Muscle of leg (tissue), 11 donors: ENCODE data around the gene BAIAP2. TPM values are rescaled to one million over a fixed set of nuclear protein-coding genes. Genes with fewer than 3 reads are reported as not detected.

ENCODE experiments used
- DNase-seq: peaks from one replicate; pipeline ENCODE4 v3.0.0; 2013
- H3K27ac ChIP-seq: one replicate; pipeline ENCODE4 v1.5.1; 2013; ENCODE audit warnings: mild to moderate bottlenecking, low read length, control low read depth
- H3K27me3 ChIP-seq: one replicate; pipeline ENCODE4 v1.6.1; 2013; ENCODE audit warnings: low read length; ENCODE audit not compliant: control insufficient read depth, insufficient read depth
- H3K36me3 ChIP-seq: one replicate; pipeline ENCODE4 v1.6.1; 2013; ENCODE audit warnings: low read length; ENCODE audit not compliant: control insufficient read depth, insufficient read depth
- H3K4me1 ChIP-seq: one replicate; pipeline ENCODE4 v1.6.1; 2013; ENCODE audit warnings: low read length; ENCODE audit not compliant: control insufficient read depth, insufficient read depth
- H3K4me3 ChIP-seq: one replicate; pipeline ENCODE4 v1.5.1; 2013; ENCODE audit warnings: low read length, control low read depth
- H3K9me3 ChIP-seq: replicated peaks from 2 replicates; pipeline ENCODE4 v1.6.1; 2013; ENCODE audit warnings: low read depth, low read length; ENCODE audit not compliant: control insufficient read depth
- WGBS: methylation state at CpG from one replicate; pipeline ENCODE4 v1.1.5; 2013; ENCODE audit warnings: missing lambda C conversion rate; ENCODE audit not compliant: insufficient coverage; 5-methylcytosine and 5-hydroxymethylcytosine counted together
- polyA plus RNA-seq, 8 donors: library from polyadenylated mRNA; unstranded; fragments of 120-200 nt; gene quantifications; one replicate each; pipeline versions ENCODE4 v1.2.1 to v1.2.3, GENCODE V29; 2013; ENCODE audit warnings: inconsistent platforms in 1 of 8, low replicate concordance in 1 of 8; ENCODE audit not compliant: insufficient read length in 8 of 8, insufficient read depth in 1 of 8
- total RNA-seq: library from RNA; stranded (reverse); fragments of 120-200 nt; gene quantifications from one replicate; pipeline ENCODE4 v1.2.4, GENCODE V29; 2013

BAIAP2 gene
- total and polyA plus RNA-seq, 9 donors: 11.6 to 24.7 (median 17.1) TPM

DNA sequence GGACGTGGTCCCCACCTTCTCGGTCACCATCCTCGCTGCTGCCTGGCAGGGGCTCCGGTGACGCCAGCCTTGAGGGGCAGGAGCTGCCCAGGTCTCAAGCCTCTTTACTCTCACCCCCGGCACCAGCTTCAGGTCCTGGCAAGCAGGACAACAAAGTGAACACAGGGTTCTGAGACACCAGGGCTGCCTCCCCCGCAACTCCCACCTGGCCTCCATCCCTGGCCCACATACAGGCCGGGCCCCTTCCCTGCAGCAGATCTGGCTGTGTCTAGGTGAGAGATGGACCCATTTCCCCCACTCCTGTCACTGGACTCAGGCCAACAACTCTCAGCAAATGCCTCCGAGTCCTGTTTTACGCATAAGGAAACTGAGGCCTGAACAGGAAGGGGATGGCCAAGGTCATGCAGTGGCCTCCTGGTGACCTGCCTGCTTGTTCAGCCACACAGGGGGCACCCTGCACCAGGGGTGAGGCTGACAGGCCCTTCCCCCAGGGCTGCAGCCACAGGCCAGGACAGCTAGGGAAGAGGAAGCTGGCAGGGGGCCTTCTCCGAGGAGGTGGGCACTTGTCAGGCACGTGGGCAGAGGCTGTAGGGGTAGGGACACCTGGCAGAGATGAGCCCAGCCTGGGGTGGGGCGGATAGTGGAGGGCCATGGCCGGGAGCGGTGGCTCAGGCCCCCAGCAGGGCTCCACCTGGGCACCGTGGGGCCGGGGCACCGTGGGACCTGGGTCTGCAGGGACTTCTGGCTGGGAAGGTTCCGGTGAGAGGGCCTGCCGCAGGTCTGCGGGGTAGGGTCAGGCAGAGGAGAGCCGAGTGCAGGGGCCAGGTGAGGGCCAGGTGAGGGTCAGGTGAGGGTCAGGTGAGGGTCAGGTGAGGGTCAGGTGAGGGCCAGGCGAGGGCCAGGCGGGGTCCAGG, 83.6 kb downstream of the BAIAP2 start:
- WGBS: 60% methylated on average over 19 of the region's 24 CpGs
- H3K9me3 ChIP-seq: no peaks in the 10 kb centered on the region
- peaks cover 26% of the 10 kb centered on the region for H3K4me1 ChIP-seq
- no peak overlapping the region for H3K27ac ChIP-seq
- H3K4me3 ChIP-seq: no peak overlapping the region
- no peak for DNase-seq
- peaks cover 10% of the 10 kb centered on the region for H3K36me3 ChIP-seq
- peaks cover 18% of the 10 kb centered on the region for H3K27me3 ChIP-seq

DNA sequence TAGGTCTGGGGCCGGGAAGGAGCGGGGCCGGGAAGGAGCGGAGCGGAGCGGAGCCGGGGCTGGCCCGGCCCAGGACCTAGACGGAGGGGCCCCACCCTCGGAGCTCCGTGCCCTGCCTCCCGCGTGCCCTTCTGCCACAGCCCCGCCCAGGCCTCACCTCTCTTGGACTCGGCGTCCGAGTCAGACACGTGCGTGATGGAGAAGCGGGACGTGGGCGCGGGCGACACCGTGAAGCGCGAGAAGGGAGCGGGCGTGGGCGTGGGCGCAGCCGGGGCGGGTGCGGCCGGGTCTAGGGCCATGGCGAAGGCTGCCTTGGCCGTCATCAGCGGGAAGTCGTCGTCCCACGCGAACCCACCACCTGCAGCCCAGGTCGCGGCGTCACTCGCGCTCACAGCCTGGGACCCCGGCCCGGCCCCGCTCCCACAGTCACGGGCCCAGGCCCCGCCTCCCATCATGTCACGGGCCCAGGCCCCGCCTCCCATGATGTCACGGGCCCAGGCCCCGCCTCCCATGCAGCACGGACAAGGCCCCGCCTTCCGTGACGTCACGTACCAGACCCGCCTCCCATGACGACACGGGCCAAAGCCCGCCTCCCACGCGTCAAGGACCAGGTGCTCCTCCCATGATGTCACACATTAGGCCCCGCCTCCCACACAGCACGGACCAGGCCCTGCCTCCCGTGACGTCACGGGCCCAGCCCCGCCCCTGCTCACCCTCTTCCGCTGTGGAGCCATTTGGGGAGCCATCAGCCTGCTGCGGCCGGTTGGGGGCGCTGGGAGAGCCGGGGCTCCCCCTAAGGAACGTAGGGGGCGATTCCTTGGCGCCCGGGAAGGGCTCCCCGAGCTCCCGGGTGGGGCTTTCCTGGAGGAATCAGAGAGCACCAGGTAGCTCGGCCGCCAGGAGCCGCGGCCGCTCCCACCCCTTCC, 84.5 kb downstream of the BAIAP2 start:
- Histone ChIP-seq H3K4me3 (peak overlapping the region; percentile 27), H3K27me3 (peaks cover 18% of the 10 kb centered on the region), H3K4me1 (peaks cover 31% of the 10 kb centered on the region), H3K27ac (peak overlapping the region; percentile 29), H3K9me3 (no peaks in the 10 kb centered on the region), H3K36me3 (peaks cover 12% of the 10 kb centered on the region)
- DNase-seq: peak; percentile 91
- 13% methylated on average over 80 of the region's 89 CpGs for WGBS

DNA sequence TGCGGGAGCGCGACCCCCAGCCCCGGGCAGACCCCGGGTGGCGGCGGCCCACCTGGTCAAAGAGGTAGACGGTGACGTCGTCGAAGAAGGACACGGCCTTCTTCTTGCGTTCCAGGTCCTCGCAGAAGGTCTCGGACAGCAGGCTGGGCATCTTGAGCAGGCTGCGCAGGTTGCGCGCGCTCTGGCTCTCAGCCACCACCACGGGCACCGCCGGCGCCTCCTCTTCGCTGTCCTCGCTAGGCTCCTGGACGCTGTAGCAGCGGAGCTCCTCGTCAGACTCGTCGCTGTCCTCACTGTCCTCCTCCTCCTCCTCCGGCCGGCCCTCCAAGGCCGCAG, 85.2 kb downstream of the BAIAP2 start:
- DNase-seq: no peak
- Histone ChIP-seq H3K27me3 (peaks cover 18% of the 10 kb centered on the region), H3K27ac (peak overlapping the region; percentile 29), H3K36me3 (peaks cover 14% of the 10 kb centered on the region), H3K9me3 (no peaks in the 10 kb centered on the region), H3K4me3 (no peak overlapping the region), H3K4me1 (peaks cover 31% of the 10 kb centered on the region)
- WGBS: 75% methylated on average over 33 of the region's 33 CpGs

DNA sequence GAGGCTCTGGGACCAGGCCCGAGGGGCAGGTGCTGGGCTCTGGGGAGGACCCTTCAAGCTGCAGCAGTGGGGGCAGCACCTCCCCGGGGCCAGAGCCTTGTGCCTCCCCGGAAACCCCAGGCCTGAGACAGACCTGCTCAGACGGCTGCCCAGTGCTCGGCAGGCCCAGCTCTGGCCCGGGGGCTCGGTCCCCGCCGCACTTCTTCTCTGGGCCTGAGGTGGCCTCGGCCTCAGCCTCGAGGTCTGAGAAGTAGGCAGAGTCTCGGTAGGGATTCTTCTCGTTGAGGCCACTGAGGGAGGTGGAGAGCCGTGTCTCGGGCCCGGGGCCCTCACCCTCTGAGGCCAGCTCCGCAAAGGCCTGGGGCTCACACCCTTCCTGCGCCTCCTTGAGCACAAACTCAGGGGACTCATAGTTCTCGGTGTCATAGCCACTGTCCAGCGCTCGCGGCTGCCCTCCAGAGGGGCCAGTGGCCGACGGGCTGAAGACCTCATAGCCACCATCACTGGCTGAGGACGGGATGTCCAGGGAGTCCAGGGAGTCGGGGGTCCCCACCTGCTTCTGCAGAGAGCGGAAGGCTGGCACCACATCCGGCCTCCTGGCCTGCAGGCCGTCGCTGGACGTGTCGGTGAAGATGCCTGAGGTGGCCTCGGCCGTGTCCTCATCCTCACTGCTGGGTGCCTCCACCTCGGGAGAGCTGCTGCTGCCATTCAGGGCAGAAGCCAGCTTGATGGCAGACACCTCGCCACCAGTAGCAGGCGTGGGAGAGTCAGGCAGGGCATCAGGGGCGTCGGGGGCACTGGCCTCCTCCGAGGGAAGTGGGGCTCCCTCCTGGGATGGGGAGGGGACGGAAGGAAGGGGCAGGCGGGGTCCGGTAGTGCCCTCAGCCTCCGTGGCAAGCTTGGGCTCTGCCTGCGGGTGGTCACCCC, 86.0 kb downstream of the BAIAP2 start:
- H3K27me3 ChIP-seq: peaks cover 18% of the 10 kb centered on the region
- no peaks in the 10 kb centered on the region for H3K9me3 ChIP-seq
- no peak overlapping the region for H3K27ac ChIP-seq
- WGBS: 68% methylated on average over 44 of the region's 45 CpGs
- peaks cover 13% of the 10 kb centered on the region for H3K36me3 ChIP-seq
- no peak for DNase-seq
- no peak overlapping the region for H3K4me3 ChIP-seq
- H3K4me1 ChIP-seq: peaks cover 39% of the 10 kb centered on the region

DNA sequence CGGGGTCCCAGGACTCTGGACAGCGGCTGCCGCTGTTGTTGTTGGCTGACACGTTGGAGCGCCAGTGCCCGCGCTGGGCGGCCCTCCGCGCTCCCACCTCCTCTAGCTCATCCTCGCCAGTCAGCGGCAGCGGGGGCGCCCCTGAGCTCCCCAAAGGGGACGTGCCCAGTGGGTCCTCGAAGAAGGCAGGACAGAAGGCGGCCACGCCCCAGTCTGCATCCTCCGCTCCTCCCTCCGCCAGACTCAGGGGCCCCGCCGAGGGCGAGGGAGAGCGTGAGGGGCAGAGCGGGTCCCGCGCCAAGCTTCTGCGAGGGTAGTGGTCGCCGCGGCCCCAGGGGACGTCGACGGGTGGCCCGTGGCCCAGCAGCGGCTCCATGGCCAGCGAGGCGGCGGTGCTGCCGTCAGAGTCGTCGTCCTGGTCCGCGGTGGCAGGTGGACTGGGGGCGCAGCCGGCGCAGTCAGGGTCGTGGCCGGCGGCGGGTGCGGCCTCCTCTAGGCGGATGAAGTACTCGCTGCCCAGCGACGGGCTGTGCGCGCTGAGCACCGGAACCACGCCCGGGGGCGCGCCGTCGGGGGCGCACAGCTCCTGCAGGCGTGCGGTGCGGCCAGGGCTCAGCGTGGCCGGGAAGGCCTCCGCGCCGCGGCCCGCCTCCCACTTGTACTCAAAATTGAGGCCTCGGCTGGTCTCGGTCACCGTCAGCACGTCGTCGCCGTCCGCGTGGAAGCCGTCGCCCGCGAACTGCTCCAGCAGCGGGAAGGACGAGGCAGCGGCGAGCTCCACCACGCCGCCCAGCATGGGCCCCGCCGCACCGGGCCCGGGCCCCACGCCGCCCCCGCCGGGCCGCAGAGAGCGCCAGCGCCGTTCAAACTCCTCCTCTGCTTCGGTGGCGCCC, 87.1 kb downstream of the BAIAP2 start:
- H3K27me3 ChIP-seq: peaks cover 18% of the 10 kb centered on the region
- no peak overlapping the region for H3K4me3 ChIP-seq
- H3K36me3 ChIP-seq: peaks cover 6% of the 10 kb centered on the region
- H3K9me3 ChIP-seq: no peaks in the 10 kb centered on the region
- no peak overlapping the region for H3K27ac ChIP-seq
- peaks cover 49% of the 10 kb centered on the region for H3K4me1 ChIP-seq
- WGBS: 22% methylated on average over 102 of the region's 109 CpGs
- DNase-seq: no peak

DNA sequence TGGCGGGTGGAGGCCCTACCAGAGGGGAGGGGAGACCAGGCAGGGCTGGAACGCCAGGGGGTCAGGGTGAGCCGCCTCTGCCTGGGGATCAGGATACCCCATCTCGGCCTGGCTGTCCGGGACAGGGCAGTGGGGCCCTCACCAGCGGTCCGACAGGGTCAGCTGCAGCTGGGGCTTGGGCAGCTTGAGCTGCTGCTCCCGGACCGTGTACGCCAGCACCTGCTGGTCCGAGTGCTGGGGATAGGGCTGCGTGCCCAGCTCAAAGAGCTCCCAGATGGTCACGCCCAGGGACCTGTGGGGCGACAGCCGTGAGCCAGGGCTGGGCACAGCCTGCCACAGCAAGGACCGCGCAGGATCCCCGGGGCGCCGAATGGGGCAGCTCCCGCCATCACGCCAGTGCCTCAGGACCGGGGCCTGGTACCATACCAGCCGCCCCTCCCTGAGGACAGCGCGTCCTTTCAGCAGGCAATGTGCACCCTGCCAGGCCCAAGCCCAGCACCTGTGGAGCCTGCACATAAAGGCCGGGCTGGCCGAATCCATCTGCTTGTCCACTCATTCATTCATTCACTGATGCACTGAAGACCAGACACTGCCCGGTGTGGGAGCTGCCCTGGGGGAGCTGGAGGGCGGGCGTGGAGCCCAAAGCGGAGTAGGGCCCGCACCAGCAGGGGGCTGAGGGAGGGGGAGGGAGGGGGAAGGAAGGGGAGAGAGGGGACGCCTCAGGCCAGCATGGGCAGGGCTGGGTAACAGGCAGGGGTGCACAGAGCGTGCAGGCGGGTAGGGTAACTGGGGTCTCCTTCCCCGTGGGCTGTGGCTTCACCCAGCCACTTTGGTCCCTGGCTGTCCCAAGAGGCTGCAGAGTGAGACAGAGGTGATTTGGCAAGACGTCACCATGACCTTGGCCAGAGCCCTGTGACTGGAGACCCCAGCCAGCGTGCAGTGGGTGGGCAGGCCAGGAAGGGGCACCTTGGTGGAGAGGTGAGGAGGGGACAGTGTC, 88.4 kb downstream of the BAIAP2 start:
- H3K27me3 ChIP-seq: peaks cover 16% of the 10 kb centered on the region
- peaks cover 6% of the 10 kb centered on the region for H3K36me3 ChIP-seq
- no peak for DNase-seq
- no peak overlapping the region for H3K27ac ChIP-seq
- 86% methylated on average over 36 of the region's 39 CpGs for WGBS
- no peak overlapping the region for H3K4me3 ChIP-seq
- H3K4me1 ChIP-seq: peaks cover 53% of the 10 kb centered on the region
- H3K9me3 ChIP-seq: no peaks in the 10 kb centered on the region

DNA sequence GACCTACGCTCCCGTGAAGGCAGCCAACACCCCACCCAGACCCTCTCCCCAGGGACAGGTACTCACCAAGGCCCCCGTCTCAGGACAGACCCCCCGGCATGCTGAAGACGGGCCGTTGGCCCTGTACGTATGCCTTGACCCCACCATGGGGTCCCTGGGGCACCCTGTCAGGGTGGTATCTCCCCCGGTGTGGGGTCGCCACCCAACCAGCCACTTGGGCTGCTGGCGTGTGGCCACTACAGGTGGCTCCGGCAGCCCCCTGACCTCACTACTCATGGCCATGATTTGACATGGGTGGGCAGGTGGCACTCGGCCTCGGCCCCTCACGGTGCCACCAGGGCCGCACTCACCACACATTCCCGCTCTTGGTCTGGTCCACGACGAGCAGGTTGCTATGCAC, 89.4 kb downstream of the BAIAP2 start:
- 85% methylated on average over 17 of the region's 18 CpGs for WGBS
- no peak for DNase-seq
- H3K4me1 ChIP-seq: peaks cover 44% of the 10 kb centered on the region
- no peak overlapping the region for H3K27ac ChIP-seq
- H3K36me3 ChIP-seq: peaks cover 6% of the 10 kb centered on the region
- H3K27me3 ChIP-seq: peaks cover 16% of the 10 kb centered on the region
- no peak overlapping the region for H3K4me3 ChIP-seq
- H3K9me3 ChIP-seq: no peaks in the 10 kb centered on the region

DNA sequence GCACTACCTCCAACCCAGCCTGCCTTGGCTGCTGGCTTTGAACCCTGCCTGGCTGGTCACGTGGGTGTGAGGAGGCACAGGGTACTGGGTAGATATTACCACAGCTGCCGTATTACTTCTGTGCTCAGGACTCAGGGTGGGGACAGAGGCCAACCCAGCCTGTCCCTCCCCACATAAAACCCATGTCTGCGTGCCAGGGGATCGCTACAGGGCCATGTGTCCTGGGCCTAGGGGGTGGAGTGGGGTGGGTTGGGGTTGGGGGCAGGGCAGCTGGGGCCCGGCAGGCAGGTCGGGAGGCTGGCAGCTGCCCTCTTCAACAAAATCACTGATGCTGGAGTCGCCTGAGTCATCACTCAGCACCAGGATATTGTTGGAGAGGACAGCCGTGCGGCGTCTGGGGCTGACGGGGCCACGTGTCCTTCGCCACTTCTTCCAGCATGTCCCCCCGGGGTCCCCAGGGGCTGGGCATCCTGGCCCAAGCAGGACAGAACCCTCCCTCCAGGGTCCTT, 90.7 kb downstream of the BAIAP2 start:
- H3K27ac ChIP-seq: peak overlapping the region; percentile 71
- 55% methylated on average over 4 of the region's 14 CpGs for WGBS
- peak; percentile 76 for DNase-seq

More for the DNA sequence above, 90.7 kb downstream of the BAIAP2 start:
- H3K36me3 ChIP-seq: peaks cover 6% of the 10 kb centered on the region
- peaks cover 42% of the 10 kb centered on the region for H3K4me1 ChIP-seq
- H3K9me3 ChIP-seq: no peaks in the 10 kb centered on the region
- peaks cover 16% of the 10 kb centered on the region for H3K27me3 ChIP-seq
- no peak overlapping the region for H3K4me3 ChIP-seq
